PC-9 (cell line): ENCODE measurements around the gene CLDN11.

ENCODE experiments used
- EZH2 ChIP-seq: fragments of 200-600 bp; sonication (generic); IDR thresholded peaks from 2 replicates; pipeline ENCODE4 v1.8.0; 2017; ENCODE audit warnings: antibody characterized with exemption, low read depth
- TF ChIP-seq, protein P1 (sequence below): fragments of 200-600 bp; sonication (generic); conservative IDR thresholded peaks from 2 replicates; pipeline ENCODE4 v1.6.1; 2017; ENCODE audit warnings: mixed run types, antibody characterized with exemption, mild to moderate bottlenecking, moderate library complexity

DNA sequence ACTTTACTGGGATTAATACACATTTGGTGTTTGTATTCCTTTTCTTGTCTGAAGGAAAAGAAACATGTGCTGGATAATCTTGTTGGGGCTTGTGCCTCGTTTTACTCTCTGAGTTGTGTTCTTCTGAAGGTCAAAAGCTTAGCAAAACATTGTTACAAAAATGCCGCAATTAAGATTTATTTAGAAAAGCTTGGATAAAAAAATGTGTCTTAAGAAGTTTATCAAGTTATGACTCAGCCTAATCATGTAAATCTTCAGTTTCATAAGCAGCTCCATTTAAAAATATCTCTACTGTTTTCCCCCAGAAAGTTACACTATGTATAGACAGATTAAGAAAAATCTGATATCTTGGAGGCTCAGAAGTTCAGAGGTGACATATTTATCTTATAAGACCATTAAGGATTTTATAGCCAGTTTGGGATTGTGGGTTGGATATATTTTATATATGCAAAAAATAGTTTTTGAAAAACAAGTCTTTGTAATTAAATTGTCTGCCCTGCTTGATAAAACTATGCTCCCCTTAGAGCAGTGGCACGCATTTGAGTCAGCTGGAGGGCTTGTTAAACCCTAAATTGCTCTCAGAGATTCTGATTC is 56.5 kb downstream of the CLDN11 start:
- TF ChIP-seq, protein P1, sequence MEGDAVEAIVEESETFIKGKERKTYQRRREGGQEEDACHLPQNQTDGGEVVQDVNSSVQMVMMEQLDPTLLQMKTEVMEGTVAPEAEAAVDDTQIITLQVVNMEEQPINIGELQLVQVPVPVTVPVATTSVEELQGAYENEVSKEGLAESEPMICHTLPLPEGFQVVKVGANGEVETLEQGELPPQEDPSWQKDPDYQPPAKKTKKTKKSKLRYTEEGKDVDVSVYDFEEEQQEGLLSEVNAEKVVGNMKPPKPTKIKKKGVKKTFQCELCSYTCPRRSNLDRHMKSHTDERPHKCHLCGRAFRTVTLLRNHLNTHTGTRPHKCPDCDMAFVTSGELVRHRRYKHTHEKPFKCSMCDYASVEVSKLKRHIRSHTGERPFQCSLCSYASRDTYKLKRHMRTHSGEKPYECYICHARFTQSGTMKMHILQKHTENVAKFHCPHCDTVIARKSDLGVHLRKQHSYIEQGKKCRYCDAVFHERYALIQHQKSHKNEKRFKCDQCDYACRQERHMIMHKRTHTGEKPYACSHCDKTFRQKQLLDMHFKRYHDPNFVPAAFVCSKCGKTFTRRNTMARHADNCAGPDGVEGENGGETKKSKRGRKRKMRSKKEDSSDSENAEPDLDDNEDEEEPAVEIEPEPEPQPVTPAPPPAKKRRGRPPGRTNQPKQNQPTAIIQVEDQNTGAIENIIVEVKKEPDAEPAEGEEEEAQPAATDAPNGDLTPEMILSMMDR, result no peak
- TF ChIP-seq EZH2, result no peak
